K562 (cell line): ENCODE results near the gene TRIM65. TPM values are rescaled to one million over a fixed set of nuclear protein-coding genes. Genes with fewer than 3 reads are reported as not detected.

Experiments used
- ATAC-seq: fragments of 200-7000 bp; cut with Tn5 transposase; 3 replicates; pipeline ENCODE4 v1.9.1; 2020; ENCODE audit warnings: moderate library complexity
- BruUV-seq: library from RNA; stranded (reverse); fragments of 400-500 nt; replicated peaks from 2 replicates; lab custom pipeline; 2021; lab: Mats Ljungman, UMichigan
- CTCF ChIA-PET: fragments of 300-600 bp; formaldehyde crosslinking; extraction: SDS; loops from one replicate; lab custom pipeline; 2021; ENCODE audit warnings: low intra/inter-chr PET ratio; lab: Yijun Ruan, JAX
- POLR2A ChIA-PET: fragments of 300-600, 350-650 bp; sonication (Branson Sonifier 250); formaldehyde crosslinking; extraction: SDS; loops from one replicate; lab custom pipeline; 2021; ENCODE audit warnings: antibody characterized with exemption, inconsistent platforms; lab: Yijun Ruan, JAX
- DNase-seq, 4 experiments: peaks; one replicate each; pipeline versions ENCODE4 v3.0.0 to v3.0.0-alpha.2; 2011 to 2018; ENCODE audit warnings: low spot score in 3 of 4, mixed read lengths in 3 of 4; ENCODE audit errors: extremely low read depth in 1 of 4
- FAIRE-seq: peaks from 2 replicates; lab custom pipeline; 2011; peaks lifted over from hg19 to GRCh38; lab: Jason Lieb, UNC
- H2AFZ ChIP-seq: 2 replicates; pipeline ENCODE4 v1.6.0; 2011; ENCODE audit warnings: low read depth, low read length, control low read depth, inconsistent platforms
- H3K27ac ChIP-seq: fragments of 200-600 bp; 3 replicates; pipeline ENCODE4 v1.8.0; 2011; ENCODE audit warnings: low read depth, mild to moderate bottlenecking, control low read depth, inconsistent platforms, low read length, moderate library complexity, mixed read lengths; ENCODE audit errors: extremely low read depth
- H3K27me3 ChIP-seq, 2 experiments: fragments of 300-600 bp in 1 of 2; 2 replicates in 1 of 2; 3 replicates in 1 of 2; pipeline versions ENCODE4 v1.6.0 to v1.8.0; 2011; ENCODE audit warnings: inconsistent platforms in 2 of 2, low read length in 2 of 2, mild to moderate bottlenecking in 1 of 2, mixed read lengths in 1 of 2, moderate library complexity in 1 of 2; ENCODE audit not compliant: control insufficient read depth in 2 of 2, insufficient read depth in 2 of 2
- H3K36me3 ChIP-seq: fragments of 300-600 bp; 3 replicates; pipeline ENCODE4 v1.8.0; 2011; ENCODE audit warnings: mild to moderate bottlenecking, low read length, inconsistent platforms; ENCODE audit not compliant: control insufficient read depth, insufficient read depth
- H3K4me1 ChIP-seq, 2 experiments: fragments of 200-600 bp in 1 of 2; replicated peaks in 1 of 2; 2 replicates in 1 of 2; 3 replicates in 1 of 2; pipeline versions ENCODE4 v1.5.1 to v1.8.0; 2011; ENCODE audit warnings: inconsistent platforms in 2 of 2, low read length in 2 of 2, mild to moderate bottlenecking in 1 of 2, mixed read lengths in 1 of 2, moderate library complexity in 1 of 2; ENCODE audit not compliant: control insufficient read depth in 2 of 2, insufficient read depth in 2 of 2
- H3K4me2 ChIP-seq: 2 replicates; pipeline ENCODE4 v1.6.1; 2011; ENCODE audit warnings: low read length, control low read depth, inconsistent platforms, mixed read lengths; ENCODE audit not compliant: insufficient read depth
- H3K4me3 ChIP-seq: fragments of 200-600 bp; sonication (generic), shearing (Covaris generic); 2 replicates; pipeline ENCODE4 v1.5.1; 2016; ENCODE audit warnings: control low read depth, inconsistent platforms
- H3K79me2 ChIP-seq: fragments of 200-600 bp; 3 replicates; pipeline ENCODE4 v1.8.0; 2011; ENCODE audit warnings: low read length, inconsistent platforms; ENCODE audit not compliant: control insufficient read depth, insufficient read depth
- H3K9ac ChIP-seq, 2 experiments: 2 replicates each; pipeline versions ENCODE4 v1.6.0 to v1.6.1; 2011; ENCODE audit warnings: low read depth in 2 of 2, low read length in 2 of 2, control low read depth in 1 of 2, inconsistent platforms in 1 of 2, mild to moderate bottlenecking in 1 of 2, mixed read lengths in 1 of 2; ENCODE audit not compliant: insufficient read depth in 1 of 2
- H3K9me1 ChIP-seq: one replicate; pipeline ENCODE4 v1.6.0; 2011; ENCODE audit warnings: inconsistent platforms, mild to moderate bottlenecking, low read length, moderate library complexity; ENCODE audit not compliant: control insufficient read depth, insufficient read depth
- H3K9me3 ChIP-seq: replicated peaks from 2 replicates; pipeline ENCODE4 v1.5.1; 2011; ENCODE audit warnings: low read depth, low read length, inconsistent platforms; ENCODE audit not compliant: control insufficient read depth, insufficient read depth
- H4K20me1 ChIP-seq: replicated peaks from 2 replicates; pipeline ENCODE4 v1.6.1; 2011; ENCODE audit warnings: low read length, inconsistent platforms, mixed read lengths; ENCODE audit not compliant: control insufficient read depth, insufficient read depth
- BHLHE40 ChIP-seq: IDR thresholded peaks from 2 replicates; pipeline ENCODE4 v1.6.1; 2011; ENCODE audit warnings: low read length, improper control_type of control experiment
- CHCHD3 ChIP-seq: fragments of 250-450 bp; sonication (Bioruptor Pico); IDR thresholded peaks from 2 replicates; pipeline ENCODE4 v2.1.2; 2022; ENCODE audit warnings: mild to moderate bottlenecking
- E2F8 ChIP-seq: fragments of 450-650 bp; IDR thresholded peaks from 2 replicates; pipeline ENCODE4 v1.7.1; 2018; ENCODE audit warnings: mild to moderate bottlenecking, low read depth; ENCODE audit not compliant: partially characterized antibody
- HNRNPUL1 ChIP-seq: fragments of 200-400 bp; formaldehyde crosslinking; IDR thresholded peaks from 2 replicates; pipeline ENCODE4 v1.6.1; 2017; ENCODE audit warnings: low read length
- NONO ChIP-seq, 2 experiments: fragments of 200-400 bp in 1 of 2; fragments of 450-650 bp in 1 of 2; formaldehyde crosslinking in 1 of 2; IDR thresholded peaks; 2 replicates each; pipeline ENCODE4 v1.6.1; 2017; ENCODE audit warnings: low read depth in 2 of 2, mild to moderate bottlenecking in 2 of 2, moderate library complexity in 2 of 2, low read length in 1 of 2
- ZNF212 ChIP-seq: fragments of 450-650 bp; formaldehyde crosslinking; IDR thresholded peaks from 2 replicates; pipeline ENCODE4 v1.4.0; 2020; ENCODE audit warnings: mild to moderate bottlenecking
- ZNF655 ChIP-seq: fragments of 250-450 bp; sonication (Bioruptor Pico); IDR thresholded peaks from 2 replicates; pipeline ENCODE4 v1.5.0; 2021
- WGBS: fragments of 100-300 bp; shearing (Covaris generic); methylation state at CpG from one replicate; pipeline ENCODE4 v1.1.6; 2016; ENCODE audit warnings: low coverage, mixed read lengths; ENCODE audit not compliant: insufficient coverage; ENCODE audit errors: missing lambda C conversion rate; 5-methylcytosine and 5-hydroxymethylcytosine counted together
- in situ Hi-C: fragments of 300-500 bp; cut with MboI; formaldehyde crosslinking; loops from 4 replicates; pipeline ENCODE4 v1.15.0; 2018; ENCODE audit warnings: inconsistent platforms, mixed read lengths
- intact Hi-C: fragments of 100-400 bp; cut with micrococcal nuclease; formaldehyde crosslinking; loops from 2 replicates; pipeline ENCODE4 v1.14.2; 2022
- polyA plus RNA-seq, 8 experiments: library from polyadenylated mRNA; depleted of rRNA in 4 of 8; stranded (reverse) in 5 of 8; unstranded in 3 of 8; fragments of >200 nt; fragmentation: Nextera tagmentation in 2 of 8; fragmentation: Illumina TruSeq in 1 of 8; extraction: Ambion mirVana in 2 of 8; extraction: Trizol in 1 of 8; gene quantifications; 2 replicates each; pipeline versions ENCODE4 v1.2.1 to v1.2.3, GENCODE V29; 2011 to 2014; ENCODE audit warnings: inconsistent platforms in 1 of 8, missing spikeins in 1 of 8
- total RNA-seq, 7 experiments: library from RNA; depleted of rRNA in 6 of 7; stranded (reverse); fragments of >200 nt in 6 of 7; fragmentation: Illumina TruSeq in 2 of 7; extraction: Trizol in 2 of 7; gene quantifications; 2 replicates each; pipeline versions ENCODE4 v1.2.1 to v1.2.3, GENCODE V29; 2011 to 2021; ENCODE audit warnings: low replicate concordance in 1 of 7

The TRIM65 gene
- total and polyA plus RNA-seq, 9 of the 15 experiments (the other 6 are each of a cell fraction or from before 2014, with no cell fraction given) = 2.8 to 45.7 (median 22.9) TPM

DNA sequence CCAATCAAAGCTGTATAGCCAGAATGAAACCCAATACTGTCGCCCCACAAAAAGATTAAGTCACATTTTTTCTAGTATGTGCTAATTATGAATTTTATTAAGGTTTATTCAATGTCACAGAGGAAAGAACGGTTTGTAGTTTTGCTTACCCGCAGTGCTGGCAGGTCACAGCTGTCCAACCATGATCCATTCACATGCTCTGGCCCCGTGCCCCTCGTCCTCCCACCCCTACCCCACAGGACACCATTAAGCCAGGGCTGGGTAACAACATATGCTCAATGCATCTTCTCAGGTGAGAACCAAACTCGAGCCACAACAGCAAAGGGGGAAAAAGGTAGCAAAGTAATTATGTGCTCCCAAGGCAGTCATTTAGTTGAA is 44.7 kb upstream of the TRIM65 start:
- intact Hi-C loops (loop anchor here (5.0 kb wide), 1 partner anchor 36 kb away; the partner anchor contains the start of genes ACOX1 and TEN1), in situ Hi-C loops (no loop called here)
- WGBS = 22% methylated on average over 6 of the region's 6 CpGs
- no TSS peak for BruUV-seq
- Histone ChIP-seq H3K9ac (peak overlapping the region; percentile 85 to 98), H3K36me3 (peaks cover 3% of the 10 kb centered on the region; the same call in 1 of the 3 replicates), H3K4me2 (peak overlapping the region; percentile 87), H3K27me3 (no peaks in the 10 kb centered on the region), H3K27ac (peak overlapping the region; percentile 49; the same call in 2 of the 3 replicates), H3K79me2 (peaks cover 6% of the 10 kb centered on the region; the same call in 1 of the 3 replicates), H3K9me3 (no peaks in the 10 kb centered on the region), H3K9me1 (no peaks in the 10 kb centered on the region), H3K4me3 (peak overlapping the region; percentile 78), H2AFZ (peak overlapping the region; percentile 91), H4K20me1 (no peaks in the 10 kb centered on the region), H3K4me1 (peaks cover 0 to 13% of the 10 kb centered on the region in 2 experiments; a peak in 3 of 5 replicates)
- POLR2A ChIA-PET = interaction anchor here (0.6 to 1.8 kb wide), 13 partner anchors 8 to 458 kb away, joined by 3 to 15 read pairs (median 3); partner anchors contain the start of genes ACOX1 and TEN1
- CTCF ChIA-PET = no interaction called here
- FAIRE-seq (no peak), DNase-seq (peak in 1 of 4 experiments; percentile 26), ATAC-seq (0 out of 3 replicates have a peak, but pooled peaks have one; percentile 2)
- TF ChIP-seq E2F8 (no peak), ZNF655 (no peak), ZNF212 (CRISPR knock-in tag) (no peak), BHLHE40 (no peak), NONO (IDR thresholded peaks at IDR 0.05; ENCODE audit: low read depth in 2 of 2, low read length in 1 of 2) (no peak), HNRNPUL1 (no peak), CHCHD3 (CRISPR knock-in tag) (no peak)
